Neuronal stem cell (in vitro differentiated cells): ENCODE results near the gene PDCD7.
"Not testable (repeated sequence)": the region's sequence is repeated elsewhere in the genome, so short reads cannot be mapped to it uniquely, and the experiment has no call there.

Source experiments
- DNase-seq: peaks from one replicate; pipeline ENCODE4 v3.0.0-alpha.2; 2013; ENCODE audit warnings: low spot score
- H2AFZ ChIP-seq: one replicate; pipeline ENCODE4 v1.6.1; 2013; ENCODE audit warnings: mild to moderate bottlenecking, low read length, inconsistent platforms
- H2AK5ac ChIP-seq: 2 replicates; pipeline ENCODE4 v1.6.1; 2013; ENCODE audit warnings: low read depth, mild to moderate bottlenecking, inconsistent platforms, low read length, moderate library complexity, mixed read lengths
- H2BK120ac ChIP-seq: 2 replicates; pipeline ENCODE4 v1.6.1; 2013; ENCODE audit warnings: low read depth, mild to moderate bottlenecking, inconsistent platforms, low read length, moderate library complexity, mixed read lengths
- H2BK12ac ChIP-seq: one replicate; pipeline ENCODE4 v1.6.1; 2013; ENCODE audit warnings: low read length, inconsistent platforms
- H2BK15ac ChIP-seq: 2 replicates; pipeline ENCODE4 v1.6.1; 2013; ENCODE audit warnings: mild to moderate bottlenecking, low read length, inconsistent platforms, mixed read lengths
- H2BK5ac ChIP-seq: one replicate; pipeline ENCODE4 v1.6.1; 2013; ENCODE audit warnings: inconsistent platforms, mild to moderate bottlenecking, low read length, moderate library complexity
- H3K14ac ChIP-seq: one replicate; pipeline ENCODE4 v1.6.1; 2013; ENCODE audit warnings: low read length, inconsistent platforms
- H3K18ac ChIP-seq: 2 replicates; pipeline ENCODE4 v1.6.1; 2013; ENCODE audit warnings: low read length, inconsistent platforms
- H3K23ac ChIP-seq: 2 replicates; pipeline ENCODE4 v1.6.1; 2013; ENCODE audit warnings: low read depth, mild to moderate bottlenecking, mixed read lengths, low read length, inconsistent platforms; ENCODE audit not compliant: poor library complexity
- H3K27ac ChIP-seq: replicated peaks from 3 replicates; pipeline ENCODE4 v1.5.1; 2013; ENCODE audit warnings: low read length, inconsistent platforms
- H3K27me3 ChIP-seq, 3 experiments: 2 replicates each; pipeline ENCODE4 v1.6.1; 2013; ENCODE audit warnings: low read length in 3 of 3, mild to moderate bottlenecking in 2 of 3, inconsistent platforms in 1 of 3, low read depth in 1 of 3, mixed read lengths in 1 of 3, moderate library complexity in 1 of 3; ENCODE audit not compliant: control insufficient read depth in 3 of 3, insufficient read depth in 3 of 3
- H3K36me3 ChIP-seq, 2 donors: replicated peaks in 1 of 2; 2 replicates each; pipeline ENCODE4 v1.6.1; 2013; ENCODE audit warnings: low read length in 2 of 2; ENCODE audit not compliant: control insufficient read depth in 2 of 2, insufficient read depth in 2 of 2
- H3K4ac ChIP-seq: 2 replicates; pipeline ENCODE4 v1.6.1; 2013; ENCODE audit warnings: inconsistent platforms, mild to moderate bottlenecking, low read length, moderate library complexity
- H3K4me1 ChIP-seq, 2 donors: 1 replicate in 1 of 2; 2 replicates in 1 of 2; pipeline ENCODE4 v1.6.1; 2013; ENCODE audit warnings: low read length in 2 of 2, low read depth in 1 of 2; ENCODE audit not compliant: control insufficient read depth in 2 of 2, insufficient read depth in 1 of 2
- H3K4me2 ChIP-seq: one replicate; pipeline ENCODE4 v1.6.1; 2013; ENCODE audit warnings: mild to moderate bottlenecking, low read length, inconsistent platforms; ENCODE audit not compliant: insufficient read depth, poor library complexity, severe bottlenecking
- H3K4me3 ChIP-seq, 2 donors: 2 replicates each; pipeline ENCODE4 v1.5.1; 2013; ENCODE audit warnings: low read length in 2 of 2, mild to moderate bottlenecking in 2 of 2, inconsistent platforms in 1 of 2, moderate library complexity in 1 of 2
- H3K79me1 ChIP-seq: one replicate; pipeline ENCODE4 v1.6.1; 2013; ENCODE audit warnings: low read depth, mild to moderate bottlenecking, inconsistent platforms, low read length, moderate library complexity
- H3K9ac ChIP-seq: one replicate; pipeline ENCODE4 v1.6.1; 2013; ENCODE audit warnings: mild to moderate bottlenecking, low read depth, low read length, inconsistent platforms; ENCODE audit not compliant: poor library complexity
- H3K9me3 ChIP-seq, 2 donors: replicated peaks in 1 of 2; 2 replicates each; pipeline versions ENCODE3 to v1.6.1; 2013; ENCODE audit warnings: low read length in 2 of 2, mild to moderate bottlenecking in 2 of 2, inconsistent platforms in 1 of 2, low read depth in 1 of 2, mixed read lengths in 1 of 2, moderate library complexity in 1 of 2; ENCODE audit not compliant: control insufficient read depth in 2 of 2, insufficient read depth in 1 of 2
- H4K8ac ChIP-seq: one replicate; pipeline ENCODE4 v1.6.1; 2013; ENCODE audit warnings: low read depth, mild to moderate bottlenecking, inconsistent platforms, low read length, moderate library complexity
- H4K91ac ChIP-seq: one replicate; pipeline ENCODE4 v1.6.1; 2013; ENCODE audit warnings: low read length, low read depth, mild to moderate bottlenecking, inconsistent platforms; ENCODE audit not compliant: poor library complexity
- WGBS, 2 donors: extraction: QIAGEN DNeasy Blood & Tissue Kit; methylation state at CpG; one replicate each; pipeline ENCODE4 v1.1.7; 2013; ENCODE audit warnings: missing lambda C conversion rate in 2 of 2, mixed read lengths in 1 of 2; ENCODE audit not compliant: insufficient read length in 2 of 2, insufficient replicate concordance in 1 of 2; ENCODE audit errors: extremely low coverage in 2 of 2; 5-methylcytosine and 5-hydroxymethylcytosine counted together

PDCD7 gene

DNA sequence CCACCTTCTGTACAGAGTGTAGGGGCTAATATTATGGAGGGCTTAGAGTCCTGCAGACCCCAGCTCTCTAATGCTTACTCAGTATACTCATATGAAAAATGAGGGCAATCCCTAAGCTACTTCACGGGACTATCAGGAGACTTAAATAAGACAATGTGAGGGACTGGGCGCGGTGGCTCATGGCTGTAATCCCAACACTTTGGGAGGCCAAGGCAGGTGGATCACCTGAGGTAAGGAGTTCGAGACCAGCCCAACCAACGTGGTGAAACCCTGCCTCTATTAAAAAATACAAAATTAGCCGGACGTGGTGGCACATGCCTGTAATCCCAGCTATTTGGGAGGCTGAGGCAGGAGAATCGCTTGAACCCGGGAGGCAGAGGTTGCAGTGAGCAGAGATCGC, 33.8 kb downstream of the PDCD7 start:
- H2AK5ac ChIP-seq, H4K91ac ChIP-seq, H2BK120ac ChIP-seq, H2BK5ac ChIP-seq, H3K4me2 ChIP-seq, H4K8ac ChIP-seq, H3K9ac ChIP-seq, H3K18ac ChIP-seq, H2BK15ac ChIP-seq, H3K9me3 ChIP-seq, H3K23ac ChIP-seq, H2AFZ ChIP-seq, H3K4me3 ChIP-seq, H3K4me1 ChIP-seq, H3K27me3 ChIP-seq, H3K79me1 ChIP-seq, H3K27ac ChIP-seq, DNase-seq, H3K4ac ChIP-seq, H2BK12ac ChIP-seq, H3K14ac ChIP-seq: not testable (repeated sequence)
- H3K36me3 ChIP-seq: peaks cover 4 to 40% of the 10 kb centered on the region in 2 donors
- no CpG with 5 or more reads among the region's 10 CpGs for WGBS, 2 donors

DNA sequence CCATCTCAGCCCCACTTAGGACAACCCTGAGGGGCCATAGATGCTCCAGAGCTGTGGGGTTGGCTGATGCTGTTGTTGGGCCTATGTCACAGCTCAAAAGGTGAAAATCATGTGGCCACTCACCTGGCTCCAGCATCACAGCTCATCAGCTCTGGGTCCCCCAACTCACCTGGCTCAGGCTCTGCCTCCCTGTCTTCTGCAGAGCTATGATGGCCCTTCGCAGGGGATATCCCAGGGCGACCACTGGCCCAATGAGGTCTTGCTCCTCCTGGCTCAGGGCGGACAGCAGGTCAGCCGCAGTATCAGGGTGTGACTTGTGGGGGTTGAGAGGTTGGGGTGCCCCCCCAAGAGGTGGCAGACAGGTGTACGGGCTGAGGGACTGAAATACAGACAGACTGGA, 34.3 kb downstream of the PDCD7 start:
- no CpG with 5 or more reads among the region's 5 CpGs for WGBS, 2 donors
- H3K79me1 ChIP-seq: no peaks in the 10 kb centered on the region
- no peak overlapping the region for H4K8ac ChIP-seq
- H3K9ac ChIP-seq: no peak overlapping the region
- H3K4ac ChIP-seq: no peak overlapping the region
- no peak overlapping the region for H3K4me2 ChIP-seq
- H3K23ac ChIP-seq: no peak overlapping the region
- H3K27ac ChIP-seq: no peak overlapping the region
- H2BK120ac ChIP-seq: no peak overlapping the region
- no peak overlapping the region for H3K18ac ChIP-seq
- H2BK5ac ChIP-seq: no peak overlapping the region
- peaks cover 0 to 9% (median 0%) of the 10 kb centered on the region in 3 experiments for H3K27me3 ChIP-seq
- H3K36me3 ChIP-seq: peaks cover 4 to 40% of the 10 kb centered on the region in 2 donors
- no peak for DNase-seq
- no peak overlapping the region for H2BK12ac ChIP-seq
- H3K14ac ChIP-seq: no peak overlapping the region
- H3K4me1 ChIP-seq: peaks cover 0 to 4% of the 10 kb centered on the region in 2 donors
- no peak overlapping the region for H2BK15ac ChIP-seq
- no peak overlapping the region for H2AFZ ChIP-seq
- no peak overlapping the region for H3K4me3 ChIP-seq
- H4K91ac ChIP-seq: no peak overlapping the region
- no peaks in the 10 kb centered on the region for H3K9me3 ChIP-seq
- no peak overlapping the region for H2AK5ac ChIP-seq

DNA sequence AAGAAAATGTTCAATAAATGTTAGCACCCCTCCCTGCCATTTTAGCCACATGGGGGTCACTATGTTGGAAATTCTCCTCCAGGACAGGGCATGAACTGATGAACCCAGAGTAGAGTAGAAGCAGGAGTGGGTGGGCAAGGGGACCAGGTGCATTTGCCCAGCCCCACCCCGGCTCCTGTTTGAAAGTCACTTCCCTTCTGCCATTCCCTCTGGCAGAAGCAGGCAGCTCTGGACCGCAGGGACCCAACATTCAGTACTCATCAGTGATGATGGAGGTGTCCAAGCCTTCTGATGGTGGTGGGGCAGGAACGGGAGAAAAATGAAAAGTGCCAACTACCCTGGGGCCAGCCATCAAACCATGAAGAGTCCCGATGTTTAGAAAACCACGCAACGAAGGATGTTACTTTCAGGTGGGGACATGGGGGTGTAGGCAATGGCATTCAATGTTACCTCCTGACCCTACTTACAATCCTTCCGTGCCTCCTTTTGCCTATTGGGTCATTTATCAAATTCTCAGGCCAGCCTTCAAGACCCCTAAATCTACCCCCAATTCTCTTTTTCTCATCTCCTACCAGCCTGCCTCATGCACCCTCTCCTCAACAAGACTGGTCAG, 35.9 kb downstream of the PDCD7 start:
- peaks cover 0 to 5% (median 0%) of the 10 kb centered on the region in 3 experiments for H3K27me3 ChIP-seq
- no peak overlapping the region for H2BK120ac ChIP-seq
- H3K79me1 ChIP-seq: no peaks in the 10 kb centered on the region
- peaks cover 4 to 40% of the 10 kb centered on the region in 2 donors for H3K36me3 ChIP-seq
- no peak overlapping the region for H3K23ac ChIP-seq
- peaks cover 0 to 7% of the 10 kb centered on the region in 2 donors for H3K4me1 ChIP-seq
- H4K8ac ChIP-seq: no peak overlapping the region
- no peak for DNase-seq
- no peak overlapping the region for H3K4ac ChIP-seq
- H2BK5ac ChIP-seq: no peak overlapping the region
- no peaks in the 10 kb centered on the region for H3K9me3 ChIP-seq
- H3K14ac ChIP-seq: no peak overlapping the region
- no peak overlapping the region for H3K4me2 ChIP-seq
- no peak overlapping the region for H3K9ac ChIP-seq
- no peak overlapping the region for H2AFZ ChIP-seq
- no peak overlapping the region for H2BK15ac ChIP-seq
- H3K4me3 ChIP-seq: no peak overlapping the region
- H2AK5ac ChIP-seq: no peak overlapping the region
- WGBS, 2 donors: no CpG with 5 or more reads among the region's 7 CpGs
- no peak overlapping the region for H4K91ac ChIP-seq
- H3K18ac ChIP-seq: no peak overlapping the region
- no peak overlapping the region for H3K27ac ChIP-seq
- H2BK12ac ChIP-seq: no peak overlapping the region

DNA sequence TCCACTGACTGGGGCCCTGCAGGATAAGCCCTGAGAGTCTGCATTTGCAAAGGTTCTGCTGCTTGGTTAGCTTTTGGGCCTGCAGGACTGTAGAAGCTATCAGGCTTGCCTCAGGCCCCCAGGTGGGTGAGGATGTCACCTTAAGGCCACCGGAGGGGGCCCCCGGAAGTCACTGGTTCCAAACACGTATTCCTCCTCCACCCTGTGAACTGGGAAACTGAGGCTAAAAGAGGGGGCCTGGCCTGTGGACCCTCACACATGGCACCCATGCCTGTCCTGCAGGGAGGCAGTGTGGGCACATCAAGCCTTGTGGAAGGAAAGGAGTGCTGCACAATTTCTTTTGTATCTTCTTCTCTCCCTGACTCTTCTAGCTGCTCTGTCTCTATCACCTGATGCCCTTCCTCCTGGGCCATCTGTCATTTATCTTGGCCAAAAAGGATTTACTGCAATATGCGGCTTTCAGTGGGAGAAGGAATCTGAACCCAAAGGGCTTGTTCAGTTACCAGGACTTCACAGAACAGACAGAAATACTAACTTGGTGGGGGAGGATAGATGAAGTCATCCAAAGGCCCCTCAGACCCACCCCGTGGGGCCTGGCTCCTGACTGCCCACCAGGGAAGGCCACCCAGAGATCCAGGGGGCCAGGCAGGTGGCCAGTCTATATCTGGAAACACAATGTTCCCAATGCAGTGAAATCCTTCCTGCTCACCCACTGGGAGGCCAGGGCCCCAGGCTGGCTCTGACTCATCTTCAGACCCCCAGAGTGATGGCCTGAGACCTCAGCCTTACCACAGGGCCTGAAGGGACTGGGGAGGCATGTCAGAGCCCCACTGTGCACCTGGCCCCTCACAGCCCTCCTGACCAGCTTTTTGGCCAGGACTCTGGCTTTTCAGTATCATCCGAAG, 36.9 kb downstream of the PDCD7 start:
- Histone ChIP-seq H3K79me1 (no peaks in the 10 kb centered on the region), H3K36me3 (peaks cover 4 to 40% of the 10 kb centered on the region in 2 donors), H3K4me2 (no peak overlapping the region), H3K4me3 (no peak overlapping the region), H2AK5ac (no peak overlapping the region), H3K23ac (no peak overlapping the region), H2BK15ac (no peak overlapping the region), H2BK5ac (no peak overlapping the region), H2BK12ac (no peak overlapping the region), H3K4ac (no peak overlapping the region), H3K27ac (no peak overlapping the region), H4K91ac (no peak overlapping the region), H3K9ac (no peak overlapping the region), H2AFZ (no peak overlapping the region), H2BK120ac (no peak overlapping the region), H3K9me3 (no peaks in the 10 kb centered on the region), H4K8ac (no peak overlapping the region), H3K27me3 (no peaks in the 10 kb centered on the region), H3K18ac (no peak overlapping the region), H3K4me1 (peaks cover 0 to 4% of the 10 kb centered on the region in 2 donors), H3K14ac (no peak overlapping the region)
- no peak for DNase-seq
- no CpG with 5 or more reads among the region's 6 CpGs for WGBS, 2 donors
